NCI-H1694 treated with DMSO at 0.1 percent for 48 hours (cell line): Measurements from ENCODE around the gene COBLL1.
"Not testable (repeated sequence)": the region's sequence is repeated elsewhere in the genome, so short reads cannot be mapped to it uniquely, and the experiment has no call there.

Source experiments
- DNase-seq: peaks from one replicate; lab custom pipeline; 2025; lab: John Stamatoyannopoulos, UW

Gene COBLL1

DNA sequence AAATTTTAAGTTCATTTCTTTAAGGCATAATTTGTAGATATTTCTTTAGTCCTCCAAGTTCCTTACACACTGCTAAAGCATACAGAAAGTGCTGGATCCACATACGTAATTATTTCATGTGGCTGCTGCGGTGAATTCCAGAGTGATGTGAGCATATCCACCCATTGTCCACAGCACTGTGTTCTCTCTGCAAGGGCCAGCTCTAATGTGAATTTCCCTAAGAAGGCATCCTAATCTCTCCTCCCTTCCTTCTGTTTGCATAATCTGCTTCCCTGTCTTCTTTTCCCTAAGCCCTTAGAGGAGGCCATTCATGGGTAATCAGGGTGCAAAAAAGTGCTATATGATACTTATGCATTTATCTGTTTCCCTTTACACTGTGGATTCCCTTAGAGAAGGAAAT is 57.2 kb downstream of the COBLL1 start:
- no peak for DNase-seq

DNA sequence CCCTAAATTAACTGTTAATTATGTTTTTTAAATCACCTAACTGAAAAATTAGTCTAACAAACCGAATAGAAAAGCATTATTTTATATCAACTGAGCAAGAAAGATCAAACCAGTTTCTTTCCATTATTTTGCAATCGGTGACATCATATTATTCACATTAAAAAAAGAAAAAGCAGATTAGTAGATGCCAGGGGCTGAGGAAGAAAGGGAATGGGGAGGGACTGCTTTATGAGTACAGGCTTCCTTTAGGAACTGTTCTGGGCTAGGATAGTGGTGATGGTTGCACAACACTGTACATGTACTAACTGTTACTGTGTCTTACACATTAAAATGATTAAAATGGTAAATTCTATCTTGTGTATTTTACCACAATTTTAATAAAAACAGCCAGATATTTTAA is 59.3 kb downstream of the COBLL1 start:
- DNase-seq: no peak

DNA sequence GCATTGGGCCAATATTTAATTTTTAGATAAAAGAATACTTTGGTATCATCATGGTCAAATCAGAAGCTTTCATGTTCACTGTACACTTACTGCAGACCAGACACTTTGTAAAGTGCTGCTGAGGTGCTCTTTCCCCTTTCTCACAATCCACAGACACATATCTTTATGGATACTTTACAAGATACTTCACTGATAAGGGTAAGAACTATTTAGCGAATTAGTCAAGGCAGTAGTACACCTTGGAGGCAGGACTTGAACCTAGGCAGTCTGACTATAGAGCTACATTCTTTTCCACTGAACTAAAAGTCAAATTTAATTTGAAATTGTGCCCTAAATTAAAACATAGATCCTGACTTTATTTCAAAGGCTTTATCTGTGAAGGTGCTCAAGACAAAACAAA is 60.2 kb downstream of the COBLL1 start:
- no peak for DNase-seq

- DNase-seq: no peak
Measured at GRCh38 chr2:164780611-164781178, 60.9 kb downstream of the COBLL1 start.

DNA sequence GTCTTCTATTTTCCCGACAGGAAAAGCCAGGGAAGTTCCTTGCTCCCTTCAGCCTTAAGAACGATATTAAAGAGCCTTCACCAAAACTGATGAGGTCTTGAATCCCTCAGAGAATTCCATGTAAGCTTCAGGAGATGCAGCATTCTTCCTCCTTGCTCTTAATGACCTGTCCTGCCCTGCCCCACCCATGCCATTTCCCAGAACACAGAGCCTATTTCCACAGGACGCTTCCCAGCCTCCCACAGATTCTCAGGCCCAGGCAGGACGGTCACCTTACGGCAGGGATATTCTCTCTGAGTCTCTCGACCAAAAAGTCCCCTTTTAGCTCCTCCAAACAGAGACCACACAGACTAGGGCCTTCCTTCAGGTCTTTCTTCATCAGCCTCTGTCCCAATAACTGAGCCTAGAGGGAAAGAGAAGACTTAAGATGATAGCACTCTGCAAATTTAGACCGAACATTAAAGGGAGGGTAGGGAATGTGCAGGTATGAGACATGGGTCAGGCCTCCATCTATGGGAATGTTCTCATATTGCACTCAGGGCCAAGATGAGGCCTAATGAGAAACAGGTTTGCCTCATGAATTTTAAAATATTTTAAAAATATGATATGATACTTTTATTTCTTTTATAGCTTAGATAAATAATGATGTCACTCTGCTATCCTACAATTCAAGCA is 62.1 kb downstream of the COBLL1 start:
- no peak for DNase-seq

GRCh38 chr2:164778723-164779122 is 62.9 kb downstream of the COBLL1 start:
- no peak for DNase-seq

- DNase-seq: no peak
Measured at GRCh38 chr2:164777847-164778461, 63.7 kb downstream of the COBLL1 start.

- DNase-seq: no peak
Measured at GRCh38 chr2:164773635-164774034, 68.0 kb downstream of the COBLL1 start.

DNA sequence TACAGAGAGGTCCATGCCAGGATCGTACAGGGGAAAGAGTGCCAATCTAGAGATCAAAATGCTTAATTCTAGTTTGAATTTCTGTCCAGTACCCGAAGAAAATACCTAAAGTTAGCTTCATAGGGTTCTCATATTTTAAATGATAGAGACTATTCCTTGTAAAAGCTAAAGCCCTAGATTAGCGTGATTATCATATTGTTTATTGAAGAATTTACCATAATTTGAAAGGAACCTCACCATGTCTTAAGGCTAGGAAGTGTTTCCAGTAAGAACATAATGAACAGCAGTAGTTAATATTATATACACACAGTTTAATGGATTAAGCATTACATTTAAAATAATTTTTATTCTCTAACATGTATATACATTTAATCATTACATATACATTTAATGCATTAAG is 68.5 kb downstream of the COBLL1 start:
- DNase-seq: no peak

DNA sequence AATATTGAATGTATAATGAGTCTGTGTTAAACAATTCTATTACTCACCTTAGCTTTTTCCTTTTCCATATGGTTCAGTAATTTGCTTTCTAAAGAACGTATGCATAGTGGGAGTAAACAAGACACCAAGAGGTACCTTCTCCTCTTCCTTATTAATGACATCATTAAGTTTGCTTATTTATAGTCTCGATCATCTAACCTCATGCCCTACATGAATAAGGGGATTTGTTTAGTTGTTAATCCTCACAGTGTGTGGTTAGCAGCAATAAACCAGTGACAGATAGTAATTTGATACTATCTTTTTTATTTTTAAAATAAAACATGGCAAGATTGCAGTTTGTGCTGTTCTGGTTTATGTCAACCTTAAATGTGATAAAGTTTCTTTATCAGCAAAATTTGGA is 69.7 kb downstream of the COBLL1 start:
- no peak for DNase-seq

DNA sequence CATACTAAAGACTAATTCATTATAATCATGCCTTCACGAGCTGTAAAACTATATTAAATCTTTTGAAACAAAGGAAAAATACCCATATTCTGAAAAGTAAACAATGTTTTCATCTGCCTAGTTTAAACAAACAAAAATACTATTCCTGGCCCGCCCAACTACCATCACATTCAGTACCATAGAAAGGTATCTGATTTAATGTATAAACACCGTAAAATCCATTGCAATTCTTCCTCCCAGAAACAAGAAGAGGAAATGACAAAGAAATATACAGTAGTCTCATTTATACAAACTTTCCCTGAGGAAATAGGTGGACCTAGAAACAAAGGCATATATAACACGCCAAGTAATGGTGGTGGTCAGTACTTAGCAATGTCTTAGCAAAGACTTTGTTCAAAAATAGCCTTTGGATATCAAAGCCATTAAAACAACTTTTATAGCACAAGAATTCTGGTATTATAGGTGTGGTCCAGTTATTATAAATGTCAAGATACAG is 71.2 kb downstream of the COBLL1 start:
- no peak for DNase-seq

DNA sequence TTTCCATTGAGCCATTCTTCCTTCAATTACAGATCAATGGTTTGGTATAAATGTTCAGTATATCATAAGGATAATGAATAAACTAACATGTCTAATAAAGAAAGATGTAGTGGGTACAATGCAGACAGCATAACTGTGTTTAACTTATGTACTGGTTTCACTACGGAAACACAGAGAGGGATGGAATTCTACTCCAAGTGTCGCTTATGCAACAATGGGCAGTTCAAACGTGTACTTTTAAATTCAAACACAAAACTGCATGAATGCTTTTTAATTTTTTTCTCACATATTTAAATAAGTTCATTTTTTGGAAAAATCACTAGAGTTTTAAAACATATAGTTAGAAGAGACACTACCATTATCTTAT is 74.7 kb downstream of the COBLL1 start:
- DNase-seq: no peak

GRCh38 chr2:164766216-164766953 is 75.2 kb downstream of the COBLL1 start:
- no peak for DNase-seq

DNA sequence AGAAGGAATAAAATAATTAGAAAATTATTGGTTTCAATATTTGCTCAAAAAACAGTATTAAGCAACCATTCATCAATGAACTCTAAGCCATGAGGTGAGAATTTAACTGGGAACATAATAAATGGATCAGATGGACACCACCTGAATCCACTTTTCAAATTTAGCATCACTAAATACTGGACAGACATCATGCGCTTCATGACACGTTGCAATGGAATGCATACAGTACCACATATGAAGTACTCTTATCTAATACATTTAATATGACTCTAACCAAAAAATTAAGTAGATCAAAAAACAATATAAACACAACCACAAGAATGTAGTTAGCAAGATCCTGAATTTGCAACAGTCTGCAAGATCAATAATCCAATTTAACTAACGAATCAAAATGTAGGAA is 76.6 kb downstream of the COBLL1 start:
- DNase-seq: no peak

DNA sequence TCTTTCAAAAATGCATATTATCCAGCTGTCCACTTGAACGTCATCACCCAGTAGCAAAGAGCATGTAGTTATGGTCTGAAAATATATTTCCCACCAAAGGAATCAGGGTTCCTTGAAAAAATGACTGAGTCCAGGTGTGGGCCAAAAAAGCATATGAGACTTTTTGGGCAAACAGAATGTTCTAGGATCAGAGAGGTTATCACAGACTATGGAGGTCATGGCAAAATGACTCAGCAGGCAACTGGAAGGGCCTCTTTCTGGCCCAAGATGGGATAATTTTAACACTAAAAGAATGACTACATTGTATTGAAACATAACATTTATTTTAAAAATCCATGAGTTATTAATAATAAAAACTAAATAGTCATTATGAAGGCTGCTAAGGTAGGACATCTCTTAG is 77.1 kb downstream of the COBLL1 start:
- DNase-seq: no peak

DNA sequence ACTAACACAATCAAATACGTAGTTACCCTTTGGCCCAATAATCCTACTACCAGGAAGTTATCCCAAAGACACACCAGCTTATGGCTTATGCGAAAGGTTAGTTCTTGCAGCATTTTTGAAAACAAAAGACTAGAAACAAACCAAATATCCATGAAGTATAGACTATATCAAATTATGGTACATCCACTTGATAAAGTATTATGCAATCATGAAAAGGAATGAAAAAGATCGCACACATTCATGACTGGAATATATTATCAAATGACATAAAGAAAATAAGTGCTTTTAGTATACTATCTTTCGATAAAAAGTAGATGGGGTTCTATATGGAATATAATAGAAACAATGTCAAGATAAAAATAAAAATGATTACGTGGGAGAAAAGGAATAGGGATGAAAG is 78.2 kb downstream of the COBLL1 start:
- DNase-seq: no peak

- DNase-seq: no peak
Measured at GRCh38 chr2:164761737-164762460, 79.7 kb downstream of the COBLL1 start.

DNA sequence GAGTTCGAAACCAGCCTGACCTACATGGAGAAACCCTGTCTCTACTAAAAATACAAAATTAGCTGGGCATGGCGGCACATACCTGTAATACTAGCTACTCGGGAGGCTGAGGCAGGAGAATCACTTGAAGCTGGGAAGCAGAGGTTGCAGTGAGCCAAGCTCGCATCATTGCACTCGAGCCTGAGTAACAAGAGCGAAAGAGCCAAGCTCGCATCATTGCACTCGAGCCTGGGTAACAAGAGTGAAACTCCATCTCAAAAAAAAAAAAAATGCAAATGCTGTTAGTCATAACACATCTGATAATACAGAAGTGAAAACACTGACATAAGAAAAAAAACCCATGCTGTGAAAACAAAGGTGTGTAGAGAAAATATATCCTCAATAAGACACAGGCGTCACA is 80.4 kb downstream of the COBLL1 start:
- not testable (repeated sequence) for DNase-seq

GRCh38 chr2:164760179-164760578 is 81.4 kb downstream of the COBLL1 start:
- no peak for DNase-seq

DNA sequence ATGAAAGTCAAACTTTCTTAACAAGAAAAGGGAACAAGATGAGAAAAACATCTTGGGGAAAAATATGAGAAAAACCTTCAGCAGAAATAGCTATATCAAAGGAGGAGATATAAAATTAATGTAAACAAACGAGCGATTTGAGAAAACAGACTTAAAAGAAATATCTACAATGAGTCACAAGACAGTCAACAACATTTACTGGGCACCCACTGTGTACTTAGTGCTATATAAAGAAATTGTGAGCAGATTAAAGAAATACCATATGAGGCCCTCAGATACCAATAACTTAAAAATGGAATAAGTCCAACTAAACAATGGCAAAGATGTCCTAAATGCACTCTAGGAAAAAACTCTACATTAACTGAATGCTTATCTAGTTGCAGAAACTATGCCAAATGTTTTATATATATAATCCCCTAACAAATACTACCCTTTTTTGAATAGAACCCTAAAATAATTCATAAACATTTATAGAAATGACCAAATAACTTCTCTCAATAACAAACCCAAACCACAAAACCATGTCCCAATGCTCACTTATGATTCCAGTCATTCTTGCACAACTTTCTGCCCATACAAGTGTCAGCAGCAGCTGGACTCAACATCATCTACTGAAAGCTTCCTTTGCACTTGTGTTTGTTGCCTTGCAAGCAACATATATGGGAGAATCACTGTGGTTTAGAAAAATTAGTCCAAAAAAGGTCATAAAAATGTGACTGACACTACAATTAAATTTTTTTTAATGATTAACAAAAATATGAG is 83.5 kb downstream of the COBLL1 start:
- no peak for DNase-seq

- DNase-seq: no peak
Measured at GRCh38 chr2:164756773-164757172, 84.8 kb downstream of the COBLL1 start.

DNA sequence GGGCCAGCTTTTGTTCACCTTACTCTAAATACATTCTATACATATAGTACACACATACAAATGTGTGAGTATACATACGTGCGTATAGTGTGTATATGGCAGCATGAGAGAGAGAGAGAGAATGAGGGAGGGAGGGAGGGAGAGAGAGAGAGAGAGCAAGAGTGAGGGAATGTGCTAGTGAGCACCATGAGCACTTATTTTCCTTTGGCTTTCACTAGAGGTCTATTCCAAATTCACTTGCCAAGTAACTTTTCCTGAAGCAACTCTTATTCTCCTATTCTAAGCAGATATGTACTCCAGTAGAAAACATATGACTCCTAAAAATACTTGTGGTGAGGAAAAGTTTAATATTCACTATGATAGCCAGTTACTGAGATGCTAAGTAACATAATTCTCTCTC is 85.7 kb downstream of the COBLL1 start:
- DNase-seq: no peak
